H1 (cell line): ENCODE data around the gene PI4K2A. TPM values are rescaled to one million over a fixed set of nuclear protein-coding genes. Genes with fewer than 3 reads are reported as not detected.

Source experiments
- ASH2L ChIP-seq: fragments of 200-600, 300-600 bp; sonication (generic); IDR thresholded peaks from one replicate; pipeline ENCODE4 v1.7.1; 2017; ENCODE audit warnings: low read length
- GABPA ChIP-seq: IDR thresholded peaks from 2 replicates; pipeline ENCODE4 v1.6.1; 2011; ENCODE audit warnings: mild to moderate bottlenecking, low read length, moderate library complexity, borderline replicate concordance; ENCODE audit not compliant: insufficient read depth
- JUND ChIP-seq: IDR thresholded peaks from 2 replicates; pipeline ENCODE4 v1.6.1; 2011; ENCODE audit warnings: mild to moderate bottlenecking, improper control_type of control experiment, low read length
- KDM4A ChIP-seq: IDR thresholded peaks from one replicate; pipeline ENCODE4 v1.7.1; 2012; ENCODE audit warnings: low read depth, mild to moderate bottlenecking, moderate library complexity, low read length, inconsistent platforms; ENCODE audit not compliant: severe bottlenecking
- MAFK ChIP-seq: IDR thresholded peaks from 2 replicates; pipeline ENCODE4 v1.6.1; 2012; ENCODE audit warnings: low read depth, mild to moderate bottlenecking, improper control_type of control experiment, low read length
- TCF12 ChIP-seq: IDR thresholded peaks from 2 replicates; pipeline ENCODE4 v1.6.1; 2011; ENCODE audit warnings: low read depth, mild to moderate bottlenecking, low read length
- polyA plus RNA-seq, 7 experiments: library from polyadenylated mRNA; depleted of rRNA in 3 of 7; stranded (reverse) in 5 of 7; unstranded in 2 of 7; fragments of >200 nt in 5 of 7; fragments of 200-250 nt in 2 of 7; gene quantifications; 1 replicate in 5 of 7; 2 replicates in 1 of 7; 4 replicates in 1 of 7; pipeline versions ENCODE4 v1.2.1 to v1.2.3, GENCODE V29; 2011 to 2013; ENCODE audit warnings: missing spikeins in 2 of 7, mixed read lengths in 2 of 7
- total RNA-seq: library from RNA; stranded (reverse); fragmentation: NEBNext Ultra II Directional; extraction: Animal tissue kit (Norgen Biotek cat#: 25700); gene quantifications from 2 replicates; pipeline ENCODE4 v1.2.1, GENCODE V29; 2021
- TF ChIP-seq, protein P1 (sequence below): IDR thresholded peaks from 2 replicates; pipeline ENCODE4 v1.6.1; 2011; ENCODE audit warnings: low read length, improper control_type of control experiment

Gene PI4K2A
- total and polyA plus RNA-seq, 2 of the 8 experiments (the other 6 are each of a cell fraction or from before 2014, with no cell fraction given), result 20.7 to 21.9 TPM

DNA sequence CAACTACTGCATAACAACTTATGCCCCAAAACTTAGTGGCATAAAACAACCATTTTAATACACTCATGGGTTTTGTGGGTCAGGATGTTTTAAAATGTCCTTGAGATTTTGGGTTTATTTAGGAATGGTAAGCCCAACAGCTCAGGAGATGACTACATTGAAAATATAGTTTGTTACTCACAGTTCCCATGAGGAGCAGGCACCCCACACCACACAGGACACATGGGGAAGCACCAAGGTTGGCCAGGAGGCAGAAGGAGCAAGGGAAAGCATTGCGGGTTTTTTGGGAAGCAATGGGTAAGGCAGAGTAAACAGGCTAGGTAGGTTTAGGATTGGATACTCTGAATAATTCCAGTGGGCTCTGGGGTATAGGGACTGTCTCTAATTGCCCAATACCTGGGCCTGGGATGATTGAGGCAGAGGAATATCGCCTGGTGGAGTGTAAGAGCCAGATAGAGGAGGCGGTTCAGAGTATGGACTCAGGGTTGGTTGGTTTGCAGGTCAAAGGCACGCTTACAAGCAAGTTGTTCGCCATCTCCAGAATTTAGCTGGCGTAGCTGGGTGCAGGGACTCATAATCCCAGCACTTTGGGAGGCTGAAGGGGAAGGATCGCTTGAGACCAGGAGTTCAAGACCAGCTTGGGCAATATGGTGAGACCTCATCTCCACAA lies 63.1 kb downstream of the PI4K2A start (continued):
- TF ChIP-seq, protein P1, sequence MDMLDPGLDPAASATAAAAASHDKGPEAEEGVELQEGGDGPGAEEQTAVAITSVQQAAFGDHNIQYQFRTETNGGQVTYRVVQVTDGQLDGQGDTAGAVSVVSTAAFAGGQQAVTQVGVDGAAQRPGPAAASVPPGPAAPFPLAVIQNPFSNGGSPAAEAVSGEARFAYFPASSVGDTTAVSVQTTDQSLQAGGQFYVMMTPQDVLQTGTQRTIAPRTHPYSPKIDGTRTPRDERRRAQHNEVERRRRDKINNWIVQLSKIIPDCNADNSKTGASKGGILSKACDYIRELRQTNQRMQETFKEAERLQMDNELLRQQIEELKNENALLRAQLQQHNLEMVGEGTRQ, result no peak
- TF ChIP-seq GABPA (no peak), MAFK (no peak), TCF12 (no peak), KDM4A (no peak), JUND (no peak), ASH2L (no peak)
